ENCODE results near the gene PAFAH1B2. TPM values are rescaled to one million over a fixed set of nuclear protein-coding genes. Genes with fewer than 3 reads are reported as not detected.

Gene PAFAH1B2
- total and polyA plus RNA-seq, 2 of the 8 experiments (the other 6 are each of a cell fraction or from before 2014, with no cell fraction given): 38.2 to 161 TPM

- Histone ChIP-seq H4K5ac (ENCODE audit: insufficient read length, low read depth, low read length) (no peak overlapping the region), H3K27me3 (replicated peaks in 1 of 4; ENCODE audit: control insufficient read depth in 3 of 4, extremely low read depth in 1 of 4, insufficient read depth in 3 of 4, low read length in 3 of 4) (no peaks in the 10 kb centered on the region), H3K23ac (ENCODE audit: insufficient read length) (no peak overlapping the region), H3K18ac (ENCODE audit: extremely low read depth, low read length) (no peak overlapping the region), H4K8ac (ENCODE audit: extremely low read depth, insufficient read depth, low read length) (peak overlapping the region; percentile 35; the same call in 1 of the 2 replicates), H3K36me3 (ENCODE audit: control insufficient read depth in 2 of 4, insufficient read depth in 4 of 4, low read length in 3 of 4) (peaks cover 2 to 11% (median 8%) of the 10 kb centered on the region in 4 experiments; a peak in 5 of 8 replicates), H4K91ac (replicated peaks; ENCODE audit: insufficient read length, low read length) (no peak overlapping the region), H3K9me3 (ENCODE audit: insufficient read depth in 2 of 2, low read depth in 1 of 2, low read length in 1 of 2) (no peaks in the 10 kb centered on the region), H2AFZ (ENCODE audit: low read length) (no peak overlapping the region), H2BK20ac (ENCODE audit: low read length) (no peak overlapping the region), H2BK12ac (ENCODE audit: low read depth, low read length) (no peak overlapping the region), H3K79me1 (ENCODE audit: low read depth, low read length) (no peaks in the 10 kb centered on the region), H2BK5ac (ENCODE audit: low read depth, low read length) (no peak overlapping the region), H2BK15ac (ENCODE audit: low read length) (no peak overlapping the region), H2BK120ac (replicated peaks; ENCODE audit: low read depth, low read length) (no peak overlapping the region), H3K4me1 (replicated peaks in 1 of 4; ENCODE audit: control insufficient read depth in 3 of 4, insufficient read depth in 4 of 4, low read length in 3 of 4) (no peaks in the 10 kb centered on the region), H3K4me2 (ENCODE audit: insufficient read depth in 1 of 2, low read depth in 2 of 2, low read length in 2 of 2) (no peak overlapping the region), H3K79me2 (ENCODE audit: control insufficient read depth in 1 of 2, insufficient read depth in 2 of 2, low read length in 2 of 2) (no peaks in the 10 kb centered on the region; a peak in 1 of 4 replicates), H2AK5ac (ENCODE audit: low read depth, low read length) (no peak overlapping the region), H3K56ac (replicated peaks; ENCODE audit: insufficient read length, low read depth, low read length) (no peak overlapping the region), H3K4ac (replicated peaks; ENCODE audit: insufficient read length, low read depth, low read length) (no peak overlapping the region), H3K27ac (ENCODE audit: low read depth, low read length) (no peak overlapping the region), H3K23me2 (ENCODE audit: low read depth, low read length) (no peaks in the 10 kb centered on the region), H3K4me3 (ENCODE audit: extremely low read depth in 1 of 4, insufficient read depth in 2 of 4, low read depth in 3 of 4, low read length in 4 of 4) (no peak overlapping the region), H3K14ac (ENCODE audit: insufficient read length) (no peak overlapping the region), H4K20me1 (replicated peaks in 1 of 2; ENCODE audit: control insufficient read depth in 1 of 2, insufficient read depth in 2 of 2, low read length in 2 of 2) (peaks cover 0 to 3% of the 10 kb centered on the region in 2 experiments), H3K9ac (replicated peaks in 1 of 4; ENCODE audit: extremely low read depth in 1 of 4, low read depth in 3 of 4, low read length in 3 of 4) (no peak overlapping the region)
- WGBS, 2 experiments (ENCODE audit: extremely low coverage in 1 of 2, insufficient coverage in 1 of 2, insufficient read length in 1 of 2, insufficient replicate concordance in 2 of 2, low coverage in 1 of 2, low lambda C conversion rate in 2 of 2, missing lambda C conversion rate in 1 of 2): 87% methylated on average over 9 of the region's 11 CpGs; no CpG with 5 or more reads in 1 of the 2 experiments
- ChIA-PET CTCF (ENCODE audit: partially characterized antibody) (interaction anchor here (1.0 to 25.0 kb wide), 7 partner anchors 8 to 422 kb away, joined by 3 to 449 read pairs (median 28); partner anchors contain the start of gene TAGLN), POLR2A (ENCODE audit: partially characterized antibody) (interaction anchor here (0.8 to 5.1 kb wide), 8 partner anchors 9 to 40 kb away, joined by 3 to 47 read pairs (median 5); partner anchors contain the start of genes PCSK7 and TAGLN)
- FAIRE-seq (no peak), DNase-seq (ENCODE audit: low read depth in 1 of 2, low spot score in 2 of 2) (no peak)
- TF ChIP-seq POU5F1 (IDR thresholded peaks at IDR 0.05; ENCODE audit: low read depth, low read length) (no peak), CEBPB (IDR thresholded peaks at IDR 0.05; ENCODE audit: low read depth, low read length) (no peak), CBX8 (IDR thresholded peaks at IDR 0.05; ENCODE audit: borderline replicate concordance, low read depth, low read length) (no peak), RXRA (IDR thresholded peaks at IDR 0.05; ENCODE audit: insufficient read depth, low read depth, low read length) (no peak), HDAC2 (IDR thresholded peaks at IDR 0.05; ENCODE audit: borderline replicate concordance in 1 of 2, low read depth in 2 of 2, low read length in 2 of 2) (no peak), TAF1 (IDR thresholded peaks at IDR 0.05; ENCODE audit: low read depth, low read length) (no peak), CREB1 (IDR thresholded peaks at IDR 0.05) (no peak), TBP (IDR thresholded peaks at IDR 0.05; ENCODE audit: low read depth, low read length) (no peak), ASH2L (IDR thresholded peaks at IDR 0.05; ENCODE audit: low read length) (no peak), TAF7 (optimal IDR thresholded peaks at IDR 0.05; ENCODE audit: borderline replicate concordance, low read depth, low read length) (no peak), BCL11A (IDR thresholded peaks at IDR 0.05; ENCODE audit: low read depth in 2 of 2, low read length in 2 of 2) (no peak), EP300 (IDR thresholded peaks at IDR 0.05; ENCODE audit: borderline replicate concordance in 1 of 2, low read depth in 2 of 2, low read length in 2 of 2) (no peak), SP2 (IDR thresholded peaks at IDR 0.05; ENCODE audit: low read length) (no peak), CBX5 (IDR thresholded peaks at IDR 0.05; ENCODE audit: low read depth, low read length) (no peak)
Measured at GRCh38 chr11:117212697-117213355, 68.7 kb downstream of the PAFAH1B2 start.

All from H1 (cell line).